Transverse colon (tissue), 4 donors: Measurements from ENCODE around the gene SRGN.
A peak's percentile ranks its signal among the peaks of the same experiment; 100 is the strongest.

Source experiments
- EP300 ChIP-seq: sonication (generic); formaldehyde crosslinking; IDR thresholded peaks from one replicate; pipeline ENCODE4 v1.6.1; 2017; ENCODE audit warnings: antibody characterized with exemption, low read depth
- POLR2A ChIP-seq: fragments of 450-650 bp; IDR thresholded peaks from one replicate; pipeline ENCODE4 v1.6.1; 2016; ENCODE audit warnings: antibody characterized with exemption, mild to moderate bottlenecking, moderate library complexity
- POLR2AphosphoS5 ChIP-seq, 3 donors: sonication (generic); formaldehyde crosslinking; IDR thresholded peaks; one replicate each; pipeline ENCODE4 v1.6.1; 2016; ENCODE audit warnings: antibody characterized with exemption in 3 of 3
- TF ChIP-seq, protein P1 (sequence below), 5 experiments: fragments of 200-600 bp in 3 of 5; fragments of 450-650 bp in 2 of 5; sonication (generic) in 3 of 5; IDR thresholded peaks; 1 replicate in 2 of 5; 2 replicates in 3 of 5; pipeline ENCODE4 v1.5.1; 2016 to 2017; ENCODE audit warnings: antibody characterized with exemption in 5 of 5, inconsistent platforms in 3 of 5, mild to moderate bottlenecking in 2 of 5, moderate library complexity in 1 of 5

- TF ChIP-seq, protein P1, sequence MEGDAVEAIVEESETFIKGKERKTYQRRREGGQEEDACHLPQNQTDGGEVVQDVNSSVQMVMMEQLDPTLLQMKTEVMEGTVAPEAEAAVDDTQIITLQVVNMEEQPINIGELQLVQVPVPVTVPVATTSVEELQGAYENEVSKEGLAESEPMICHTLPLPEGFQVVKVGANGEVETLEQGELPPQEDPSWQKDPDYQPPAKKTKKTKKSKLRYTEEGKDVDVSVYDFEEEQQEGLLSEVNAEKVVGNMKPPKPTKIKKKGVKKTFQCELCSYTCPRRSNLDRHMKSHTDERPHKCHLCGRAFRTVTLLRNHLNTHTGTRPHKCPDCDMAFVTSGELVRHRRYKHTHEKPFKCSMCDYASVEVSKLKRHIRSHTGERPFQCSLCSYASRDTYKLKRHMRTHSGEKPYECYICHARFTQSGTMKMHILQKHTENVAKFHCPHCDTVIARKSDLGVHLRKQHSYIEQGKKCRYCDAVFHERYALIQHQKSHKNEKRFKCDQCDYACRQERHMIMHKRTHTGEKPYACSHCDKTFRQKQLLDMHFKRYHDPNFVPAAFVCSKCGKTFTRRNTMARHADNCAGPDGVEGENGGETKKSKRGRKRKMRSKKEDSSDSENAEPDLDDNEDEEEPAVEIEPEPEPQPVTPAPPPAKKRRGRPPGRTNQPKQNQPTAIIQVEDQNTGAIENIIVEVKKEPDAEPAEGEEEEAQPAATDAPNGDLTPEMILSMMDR (IDR thresholded peaks at IDR 0.05): no peak
- TF ChIP-seq POLR2A: no peak
- no peak for TF ChIP-seq EP300
- peak in 1 of 3 donors; percentile 16 for TF ChIP-seq POLR2AphosphoS5 (IDR thresholded peaks at IDR 0.05)
Measured at GRCh38 chr10:69045441-69046300, 42.2 kb upstream of the SRGN start.
